DND-41 (cell line): ENCODE measurements around the gene ZCCHC2.

ENCODE experiments used
- EZH2 ChIP-seq: IDR thresholded peaks from 3 replicates; pipeline ENCODE4 v1.6.1; 2012; ENCODE audit warnings: borderline replicate concordance, low read depth, mild to moderate bottlenecking, moderate library complexity, low read length, inconsistent platforms; ENCODE audit not compliant: severe bottlenecking
- TF ChIP-seq, protein P1 (sequence below): IDR thresholded peaks from 2 replicates; pipeline ENCODE4 v1.5.1; 2012; ENCODE audit warnings: borderline replicate concordance, low read length, moderate library complexity, mild to moderate bottlenecking; ENCODE audit not compliant: poor library complexity, severe bottlenecking; ENCODE audit errors: extremely low read depth

DNA sequence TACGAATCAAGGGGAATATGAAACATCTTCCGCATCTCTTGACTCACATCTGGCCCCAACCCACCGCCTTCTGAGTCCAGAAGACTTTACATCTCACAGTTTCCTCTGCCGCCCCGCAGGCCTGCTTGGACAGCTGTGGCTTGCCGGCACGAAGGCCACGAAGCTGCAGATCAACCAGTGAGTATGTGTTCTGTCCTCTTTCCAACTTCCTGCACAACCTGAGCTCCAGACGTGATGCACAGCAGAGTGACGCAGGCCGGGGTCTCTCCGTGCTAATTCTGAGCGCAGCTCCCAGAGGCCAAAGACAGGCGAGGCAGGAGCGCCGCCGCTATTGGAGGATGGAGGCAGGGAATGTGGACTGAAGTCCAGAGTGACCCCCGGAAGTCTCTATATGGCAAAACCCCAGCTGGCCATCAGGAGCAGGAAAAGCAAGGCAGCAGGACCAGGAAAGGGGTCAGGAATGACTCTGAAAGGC is 93.5 kb downstream of the ZCCHC2 start:
- TF ChIP-seq, protein P1, sequence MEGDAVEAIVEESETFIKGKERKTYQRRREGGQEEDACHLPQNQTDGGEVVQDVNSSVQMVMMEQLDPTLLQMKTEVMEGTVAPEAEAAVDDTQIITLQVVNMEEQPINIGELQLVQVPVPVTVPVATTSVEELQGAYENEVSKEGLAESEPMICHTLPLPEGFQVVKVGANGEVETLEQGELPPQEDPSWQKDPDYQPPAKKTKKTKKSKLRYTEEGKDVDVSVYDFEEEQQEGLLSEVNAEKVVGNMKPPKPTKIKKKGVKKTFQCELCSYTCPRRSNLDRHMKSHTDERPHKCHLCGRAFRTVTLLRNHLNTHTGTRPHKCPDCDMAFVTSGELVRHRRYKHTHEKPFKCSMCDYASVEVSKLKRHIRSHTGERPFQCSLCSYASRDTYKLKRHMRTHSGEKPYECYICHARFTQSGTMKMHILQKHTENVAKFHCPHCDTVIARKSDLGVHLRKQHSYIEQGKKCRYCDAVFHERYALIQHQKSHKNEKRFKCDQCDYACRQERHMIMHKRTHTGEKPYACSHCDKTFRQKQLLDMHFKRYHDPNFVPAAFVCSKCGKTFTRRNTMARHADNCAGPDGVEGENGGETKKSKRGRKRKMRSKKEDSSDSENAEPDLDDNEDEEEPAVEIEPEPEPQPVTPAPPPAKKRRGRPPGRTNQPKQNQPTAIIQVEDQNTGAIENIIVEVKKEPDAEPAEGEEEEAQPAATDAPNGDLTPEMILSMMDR = no peak
- TF ChIP-seq EZH2 = no peak
